B cell (primary cell): ENCODE data around the gene SRRM4. TPM values are rescaled to one million over a fixed set of nuclear protein-coding genes. Genes with fewer than 3 reads are reported as not detected.

Experiments
- ATAC-seq: fragments of 200-7000 bp; cut with Tn5 transposase; one replicate; pipeline ENCODE4 v1.10.0; 2021; ENCODE audit warnings: low read depth, mild to moderate bottlenecking, moderate number of reproducible peaks, moderate library complexity
- CTCF ChIA-PET: fragments of 350-600 bp; sonication (Branson Sonifier 250); formaldehyde crosslinking; loops from one replicate; lab custom pipeline; 2021; ENCODE audit warnings: antibody characterized with exemption, inconsistent platforms; lab: Charles Lee
- POLR2A ChIA-PET: fragments of 350-600 bp; sonication (Branson Sonifier 250); formaldehyde crosslinking; loops from one replicate; lab custom pipeline; 2021; ENCODE audit warnings: antibody characterized with exemption; lab: Charles Lee
- DNase-seq: peaks from one replicate; pipeline ENCODE4 v3.0.0; 2013
- H2AFZ ChIP-seq: 2 replicates; pipeline ENCODE4 v1.6.1; 2012; ENCODE audit warnings: mild to moderate bottlenecking, low read depth, low read length; ENCODE audit not compliant: insufficient read depth, poor library complexity, severe bottlenecking
- H3K27ac ChIP-seq, 2 donors: 1 replicate in 1 of 2; 2 replicates in 1 of 2; pipeline ENCODE4 v1.5.1; 2012 to 2013; ENCODE audit warnings: low read length in 2 of 2, mild to moderate bottlenecking in 2 of 2, moderate library complexity in 1 of 2
- H3K27me3 ChIP-seq, 4 experiments: fragments of 200-600 bp in 1 of 4; sonication (generic) in 1 of 4; replicated peaks in 1 of 4; 1 replicate in 2 of 4; 2 replicates in 2 of 4; pipeline versions ENCODE4 v1.6.1 to v1.7.0; 2013 to 2016; ENCODE audit warnings: low read length in 3 of 4, mild to moderate bottlenecking in 2 of 4, mixed read lengths in 1 of 4, moderate library complexity in 1 of 4; ENCODE audit not compliant: insufficient read depth in 4 of 4, control insufficient read depth in 3 of 4; ENCODE audit errors: control extremely low read depth in 1 of 4
- H3K36me3 ChIP-seq, 2 experiments: replicated peaks in 1 of 2; 1 replicate in 1 of 2; 2 replicates in 1 of 2; pipeline versions ENCODE4 v1.6.1 to v1.7.1; 2013; ENCODE audit warnings: low read length in 1 of 2; ENCODE audit not compliant: insufficient read depth in 2 of 2, control insufficient read depth in 1 of 2; ENCODE audit errors: control extremely low read depth in 1 of 2, extremely low read depth in 1 of 2
- H3K4me1 ChIP-seq, 2 donors: fragments of 200-600 bp in 1 of 2; sonication (generic) in 1 of 2; 1 replicate in 1 of 2; 2 replicates in 1 of 2; pipeline versions ENCODE4 v1.5.1 to v1.6.1; 2013 to 2017; ENCODE audit warnings: low read length in 2 of 2; ENCODE audit not compliant: control insufficient read depth in 2 of 2, insufficient read depth in 2 of 2
- H3K4me2 ChIP-seq: replicated peaks from 2 replicates; pipeline ENCODE3; 2012; ENCODE audit warnings: mild to moderate bottlenecking, low read depth, low read length; ENCODE audit not compliant: poor library complexity, severe bottlenecking
- H3K4me3 ChIP-seq, 5 experiments: fragments of 200-600 bp in 1 of 5; sonication (generic) in 1 of 5; 1 replicate in 3 of 5; 2 replicates in 2 of 5; pipeline versions ENCODE4 v1.5.1 to v1.7.0; 2011 to 2016; ENCODE audit warnings: low read length in 4 of 5, mild to moderate bottlenecking in 4 of 5, low read depth in 2 of 5, control low read depth in 1 of 5, moderate library complexity in 1 of 5; ENCODE audit not compliant: insufficient read depth in 1 of 5; ENCODE audit errors: control extremely low read depth in 1 of 5, extremely low read depth in 1 of 5
- H3K79me2 ChIP-seq: fragments of 200-600 bp; sonication (generic); one replicate; pipeline ENCODE4 v1.6.0; 2016; ENCODE audit warnings: low read length; ENCODE audit not compliant: control insufficient read depth, insufficient read depth
- H3K9ac ChIP-seq: fragments of 200-600 bp; sonication (generic); 2 replicates; pipeline ENCODE4 v1.6.1; 2017; ENCODE audit warnings: mild to moderate bottlenecking, low read length, moderate library complexity
- H3K9me3 ChIP-seq, 3 donors: one replicate each; pipeline versions ENCODE4 v1.6.1 to v1.7.1; 2013; ENCODE audit warnings: low read length in 2 of 3; ENCODE audit not compliant: control insufficient read depth in 2 of 3, insufficient read depth in 1 of 3; ENCODE audit errors: control extremely low read depth in 1 of 3
- H4K20me1 ChIP-seq: 2 replicates; pipeline ENCODE4 v1.6.0; 2012; ENCODE audit warnings: mild to moderate bottlenecking, low read length; ENCODE audit not compliant: insufficient read depth, control insufficient read depth, poor library complexity, severe bottlenecking
- H3K27ac Mint-ChIP-seq: one replicate; pipeline ENCODE4 v1.8.0; 2021; ENCODE audit warnings: mixed read lengths
- H3K27me3 Mint-ChIP-seq: one replicate; pipeline ENCODE4 v1.8.0; 2021; ENCODE audit warnings: mixed read lengths
- H3K4me1 Mint-ChIP-seq: one replicate; pipeline ENCODE4 v1.8.0; 2021; ENCODE audit warnings: mixed read lengths
- H3K4me3 Mint-ChIP-seq: one replicate; pipeline ENCODE4 v1.8.0; 2021; ENCODE audit warnings: mixed read lengths
- H3K9me3 Mint-ChIP-seq: one replicate; pipeline ENCODE4 v1.8.0; 2022; ENCODE audit warnings: mixed read lengths; ENCODE audit not compliant: insufficient read depth
- EZH2 ChIP-seq: IDR thresholded peaks from 2 replicates; pipeline ENCODE4 v1.6.1; 2012; ENCODE audit warnings: borderline replicate concordance, low read depth, mild to moderate bottlenecking, moderate library complexity, low read length; ENCODE audit not compliant: insufficient read depth, poor library complexity, severe bottlenecking
- WGBS: methylation state at CpG from one replicate; pipeline ENCODE4 v1.1.5; 2013; ENCODE audit warnings: missing lambda C conversion rate; ENCODE audit not compliant: insufficient coverage; 5-methylcytosine and 5-hydroxymethylcytosine counted together
- intact Hi-C: fragments of 100-400 bp; cut with micrococcal nuclease; formaldehyde crosslinking; loops from one replicate; pipeline ENCODE4 v1.10.0; 2022
- polyA plus RNA-seq: library from polyadenylated mRNA; depleted of rRNA; stranded (reverse); fragments of >200 nt; gene quantifications from 2 replicates; pipeline ENCODE4 v1.2.3, GENCODE V29; 2012
- total RNA-seq, 2 donors: library from RNA; stranded (reverse); fragments of 120-200 nt in 1 of 2; gene quantifications; 1 replicate in 1 of 2; 2 replicates in 1 of 2; pipeline versions ENCODE4 v1.2.3 to v1.2.4, GENCODE V29; 2013 to 2022
- TF ChIP-seq, protein P1 (sequence below): fragments of 200-600 bp; IDR thresholded peaks from one replicate; pipeline ENCODE4 v1.8.0; 2022; ENCODE audit warnings: antibody characterized with exemption, mild to moderate bottlenecking

Gene SRRM4
- total and polyA plus RNA-seq, 2 donors (not counting 1 experiment from before 2014, with no cell fraction given), result not detected

DNA sequence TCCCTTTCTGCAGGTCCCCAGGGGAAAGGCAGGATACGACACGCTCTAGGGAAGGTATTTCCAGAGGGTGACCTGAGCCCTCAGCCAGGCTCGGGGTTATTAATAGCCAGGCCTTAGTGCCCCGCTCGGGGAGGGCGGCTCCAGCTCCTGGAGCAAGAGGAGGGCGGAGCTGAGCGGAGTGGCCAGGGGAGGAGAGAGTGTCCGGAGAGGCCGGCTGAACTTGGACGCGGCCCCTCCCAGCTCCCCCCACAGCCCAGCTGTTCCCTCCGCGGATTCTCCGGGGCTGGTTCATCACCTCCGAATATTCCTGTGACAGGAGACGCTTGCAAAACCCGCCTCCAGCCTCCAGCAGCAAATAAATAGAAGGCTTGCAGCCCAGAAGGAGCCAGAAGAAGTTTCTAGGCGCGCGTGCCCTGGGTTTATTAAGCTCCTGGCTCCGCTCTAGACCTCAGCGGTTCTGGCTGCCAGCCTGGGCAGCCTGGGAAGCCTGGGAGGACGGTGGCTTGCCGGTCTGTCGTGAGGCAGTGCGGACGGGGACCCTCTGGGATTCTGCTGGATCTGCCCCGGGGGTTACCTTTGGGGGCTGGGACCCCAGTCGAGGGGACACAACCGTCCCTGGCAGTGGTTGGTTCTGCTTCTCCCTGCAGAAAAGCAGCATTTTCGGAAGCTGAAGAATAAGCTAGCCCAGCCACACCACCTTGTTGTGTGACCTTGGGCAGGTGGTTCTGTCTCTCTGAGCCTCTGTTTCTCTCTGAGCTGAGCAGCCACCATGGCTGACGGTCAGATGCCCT is 197.4 kb downstream of the SRRM4 start, which contains the start of gene HSPB8:
Gene HSPB8 (plus strand): TSS at position 388 of the 791 bp plus-strand sequence. CDS start 382 bp downstream, at position 770.
- Histone ChIP-seq H3K4me3 (no peak within 1 kb of the TSS), H4K20me1 (no peaks in the 10 kb centered on the region), H3K9ac (no peak within 1 kb of the TSS), H3K9me3 (peaks cover 0 to 12% (median 0%) of the 10 kb centered on the region in 3 donors), H3K79me2 (no peaks in the 10 kb centered on the region), H3K36me3 (no peaks in the 10 kb centered on the region), H3K4me2 (no peak within 1 kb of the TSS), H3K4me1 (no peaks in the 10 kb centered on the region), H3K27me3 (peaks cover 0 to 9% (median 0%) of the 10 kb centered on the region in 4 experiments), H2AFZ (no peak within 1 kb of the TSS), H3K27ac (no peak within 1 kb of the TSS)
- H3K4me1 Mint-ChIP-seq, result no peaks in the 10 kb centered on the region
- intact Hi-C loops, result no loop called here
- peaks cover 13% of the 10 kb centered on the region for H3K27me3 Mint-ChIP-seq
- no peak within 1 kb of the TSS for H3K27ac Mint-ChIP-seq
- DNase-seq (no peak), ATAC-seq (no peak)
- WGBS, result 18% methylated on average over 31 of the region's 33 CpGs
- TF ChIP-seq, protein P1, sequence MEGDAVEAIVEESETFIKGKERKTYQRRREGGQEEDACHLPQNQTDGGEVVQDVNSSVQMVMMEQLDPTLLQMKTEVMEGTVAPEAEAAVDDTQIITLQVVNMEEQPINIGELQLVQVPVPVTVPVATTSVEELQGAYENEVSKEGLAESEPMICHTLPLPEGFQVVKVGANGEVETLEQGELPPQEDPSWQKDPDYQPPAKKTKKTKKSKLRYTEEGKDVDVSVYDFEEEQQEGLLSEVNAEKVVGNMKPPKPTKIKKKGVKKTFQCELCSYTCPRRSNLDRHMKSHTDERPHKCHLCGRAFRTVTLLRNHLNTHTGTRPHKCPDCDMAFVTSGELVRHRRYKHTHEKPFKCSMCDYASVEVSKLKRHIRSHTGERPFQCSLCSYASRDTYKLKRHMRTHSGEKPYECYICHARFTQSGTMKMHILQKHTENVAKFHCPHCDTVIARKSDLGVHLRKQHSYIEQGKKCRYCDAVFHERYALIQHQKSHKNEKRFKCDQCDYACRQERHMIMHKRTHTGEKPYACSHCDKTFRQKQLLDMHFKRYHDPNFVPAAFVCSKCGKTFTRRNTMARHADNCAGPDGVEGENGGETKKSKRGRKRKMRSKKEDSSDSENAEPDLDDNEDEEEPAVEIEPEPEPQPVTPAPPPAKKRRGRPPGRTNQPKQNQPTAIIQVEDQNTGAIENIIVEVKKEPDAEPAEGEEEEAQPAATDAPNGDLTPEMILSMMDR, result no peak
- TF ChIP-seq EZH2, result no peak
- ChIA-PET CTCF (no interaction called here), POLR2A (no interaction called here)
- no peak within 1 kb of the TSS for H3K4me3 Mint-ChIP-seq
- no peaks in the 10 kb centered on the region for H3K9me3 Mint-ChIP-seq

DNA sequence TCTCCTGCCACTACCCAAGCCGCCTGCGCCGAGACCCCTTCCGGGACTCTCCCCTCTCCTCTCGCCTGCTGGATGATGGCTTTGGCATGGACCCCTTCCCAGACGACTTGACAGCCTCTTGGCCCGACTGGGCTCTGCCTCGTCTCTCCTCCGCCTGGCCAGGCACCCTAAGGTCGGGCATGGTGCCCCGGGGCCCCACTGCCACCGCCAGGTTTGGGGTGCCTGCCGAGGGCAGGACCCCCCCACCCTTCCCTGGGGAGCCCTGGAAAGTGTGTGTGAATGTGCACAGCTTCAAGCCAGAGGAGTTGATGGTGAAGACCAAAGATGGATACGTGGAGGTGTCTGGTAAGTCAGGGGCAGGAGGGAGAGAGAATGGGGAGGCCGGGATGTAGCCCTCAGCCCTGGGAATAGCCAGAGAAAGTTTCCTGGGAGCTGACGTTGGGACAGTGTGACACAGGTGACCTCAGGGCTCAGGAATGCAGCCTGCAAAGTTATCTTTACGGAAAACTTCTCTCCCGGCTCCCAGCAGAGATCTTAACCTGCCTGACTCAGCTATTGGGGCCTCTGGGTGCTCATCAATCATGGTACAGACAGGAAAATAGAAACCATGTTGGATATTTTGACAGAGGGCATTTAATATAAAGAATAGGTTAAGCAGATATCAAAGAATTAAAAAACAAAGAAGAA is 198.1 kb downstream of the SRRM4 start:
- Histone ChIP-seq H3K4me3 (no peak overlapping the region), H3K4me2 (no peak overlapping the region), H2AFZ (no peak overlapping the region), H3K9ac (no peak overlapping the region), H3K79me2 (no peaks in the 10 kb centered on the region), H3K27ac (no peak overlapping the region), H3K27me3 (peaks cover 0 to 9% (median 0%) of the 10 kb centered on the region in 4 experiments), H3K9me3 (peaks cover 0 to 12% (median 0%) of the 10 kb centered on the region in 3 donors), H3K36me3 (no peaks in the 10 kb centered on the region), H4K20me1 (no peaks in the 10 kb centered on the region), H3K4me1 (no peaks in the 10 kb centered on the region)
- DNase-seq (no peak), ATAC-seq (no peak)
- H3K27me3 Mint-ChIP-seq, result peaks cover 13% of the 10 kb centered on the region
- TF ChIP-seq, protein P1, result no peak
- TF ChIP-seq EZH2, result no peak
- CTCF ChIA-PET, result no interaction called here
- no peaks in the 10 kb centered on the region for H3K9me3 Mint-ChIP-seq
- WGBS, result 75% methylated on average over 17 of the region's 18 CpGs
- H3K4me3 Mint-ChIP-seq, result no peak overlapping the region
- intact Hi-C loops, result no loop called here
- H3K4me1 Mint-ChIP-seq, result no peaks in the 10 kb centered on the region
- no peak overlapping the region for H3K27ac Mint-ChIP-seq
- POLR2A ChIA-PET, result no interaction called here
